GM12873 (cell line): ENCODE data around the gene LPXN.

ENCODE experiments used
- TF ChIP-seq, protein P1 (sequence below): IDR thresholded peaks from 2 replicates; pipeline ENCODE4 v1.5.1; 2012; ENCODE audit warnings: low read depth, mild to moderate bottlenecking, moderate library complexity, low read length, control low read depth; ENCODE audit not compliant: insufficient read depth; ENCODE audit errors: missing control alignments

Gene LPXN

GRCh38 chr11:58564231-58564630 is 11.4 kb downstream of the LPXN start:
- TF ChIP-seq, protein P1, sequence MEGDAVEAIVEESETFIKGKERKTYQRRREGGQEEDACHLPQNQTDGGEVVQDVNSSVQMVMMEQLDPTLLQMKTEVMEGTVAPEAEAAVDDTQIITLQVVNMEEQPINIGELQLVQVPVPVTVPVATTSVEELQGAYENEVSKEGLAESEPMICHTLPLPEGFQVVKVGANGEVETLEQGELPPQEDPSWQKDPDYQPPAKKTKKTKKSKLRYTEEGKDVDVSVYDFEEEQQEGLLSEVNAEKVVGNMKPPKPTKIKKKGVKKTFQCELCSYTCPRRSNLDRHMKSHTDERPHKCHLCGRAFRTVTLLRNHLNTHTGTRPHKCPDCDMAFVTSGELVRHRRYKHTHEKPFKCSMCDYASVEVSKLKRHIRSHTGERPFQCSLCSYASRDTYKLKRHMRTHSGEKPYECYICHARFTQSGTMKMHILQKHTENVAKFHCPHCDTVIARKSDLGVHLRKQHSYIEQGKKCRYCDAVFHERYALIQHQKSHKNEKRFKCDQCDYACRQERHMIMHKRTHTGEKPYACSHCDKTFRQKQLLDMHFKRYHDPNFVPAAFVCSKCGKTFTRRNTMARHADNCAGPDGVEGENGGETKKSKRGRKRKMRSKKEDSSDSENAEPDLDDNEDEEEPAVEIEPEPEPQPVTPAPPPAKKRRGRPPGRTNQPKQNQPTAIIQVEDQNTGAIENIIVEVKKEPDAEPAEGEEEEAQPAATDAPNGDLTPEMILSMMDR, result no peak

DNA sequence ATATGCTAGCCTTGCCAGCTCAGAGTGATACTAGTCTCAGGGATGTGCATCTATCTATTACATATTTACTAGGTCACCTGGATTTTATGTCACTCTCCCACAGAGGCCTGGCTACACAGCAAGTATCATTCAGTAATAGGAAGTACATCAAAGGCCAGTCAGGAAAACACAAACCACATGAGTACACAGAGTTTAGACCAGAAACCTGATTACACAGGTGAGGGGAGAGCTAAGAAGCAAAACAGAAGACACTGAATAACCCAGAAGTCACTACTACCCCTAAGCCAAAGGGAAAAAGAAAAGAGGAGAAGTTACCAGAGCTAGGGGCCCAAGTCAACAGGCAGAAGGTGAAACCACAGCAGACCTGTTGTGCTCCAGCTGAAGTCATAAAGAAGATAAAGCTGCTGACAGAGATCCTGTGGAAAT is 13.3 kb downstream of the LPXN start:
- TF ChIP-seq, protein P1, result no peak

- TF ChIP-seq, protein P1, result no peak
Observed at GRCh38 chr11:58561394-58562098, 14.1 kb downstream of the LPXN start.

GRCh38 chr11:58560842-58561241 is 14.8 kb downstream of the LPXN start:
- TF ChIP-seq, protein P1, result no peak

- TF ChIP-seq, protein P1, result no peak
Observed at GRCh38 chr11:58549644-58550043, 26.0 kb downstream of the LPXN start.

- TF ChIP-seq, protein P1, result no peak
Observed at GRCh38 chr11:58546841-58547240, 28.8 kb downstream of the LPXN start.

- TF ChIP-seq, protein P1, result no peak
Observed at GRCh38 chr11:58531865-58532341, 43.8 kb downstream of the LPXN start.
